Neural progenitor cell (in vitro differentiated cells): ENCODE data around the gene FAM43A. TPM values are rescaled to one million over a fixed set of nuclear protein-coding genes. Genes with fewer than 3 reads are reported as not detected.

ENCODE experiments used
- DNase-seq: peaks from one replicate; pipeline ENCODE4 v3.0.0-alpha.2; 2016; ENCODE audit warnings: low spot score
- H2AFZ ChIP-seq: fragments of 200-600 bp; sonication (generic); replicated peaks from 2 replicates; pipeline ENCODE4 v1.6.1; 2016; ENCODE audit warnings: antibody characterized with exemption
- H3F3A ChIP-seq: fragments of 200-600 bp; sonication (generic); 2 replicates; pipeline ENCODE4 v1.6.1; 2016; ENCODE audit warnings: antibody characterized with exemption, low read depth
- H3K27ac ChIP-seq: fragments of 200-600 bp; sonication (generic); 2 replicates; pipeline ENCODE4 v1.5.1; 2016; ENCODE audit warnings: mild to moderate bottlenecking
- H3K27me3 ChIP-seq: fragments of 200-600 bp; sonication (generic); 2 replicates; pipeline ENCODE4 v1.6.1; 2016; ENCODE audit warnings: mild to moderate bottlenecking, moderate library complexity
- H3K36me3 ChIP-seq: fragments of 200-600 bp; sonication (generic); 2 replicates; pipeline ENCODE4 v1.5.1; 2016
- H3K4me1 ChIP-seq: fragments of 200-600 bp; sonication (generic); 2 replicates; pipeline ENCODE4 v1.6.1; 2016; ENCODE audit warnings: mixed run types
- H3K4me2 ChIP-seq: fragments of 200-600 bp; sonication (generic); 2 replicates; pipeline ENCODE4 v1.6.1; 2016
- H3K4me3 ChIP-seq: fragments of 200-600 bp; sonication (generic); 2 replicates; pipeline ENCODE4 v1.5.1; 2016
- H3K79me2 ChIP-seq: fragments of 200-600 bp; sonication (generic); 2 replicates; pipeline ENCODE4 v1.6.1; 2016; ENCODE audit warnings: low read depth
- H3K9ac ChIP-seq: fragments of 200-600 bp; sonication (generic); 2 replicates; pipeline ENCODE4 v1.6.1; 2016
- H3K9me3 ChIP-seq: fragments of 200-600 bp; sonication (generic); 2 replicates; pipeline ENCODE4 v1.5.1; 2016; ENCODE audit warnings: low read depth
- H4K20me1 ChIP-seq: fragments of 200-600 bp; sonication (generic); 2 replicates; pipeline ENCODE4 v1.6.1; 2016; ENCODE audit warnings: low read depth
- H3K27ac Mint-ChIP-seq: 3 replicates; pipeline ENCODE4 v1.8.0; 2021; ENCODE audit warnings: mixed read lengths
- H3K27me3 Mint-ChIP-seq: 2 replicates; pipeline ENCODE4 v1.8.0; 2022; ENCODE audit warnings: low read depth, mild to moderate bottlenecking, inconsistent platforms, moderate library complexity, mixed read lengths; ENCODE audit not compliant: insufficient read depth
- H3K36me3 Mint-ChIP-seq: 3 replicates; pipeline ENCODE4 v1.8.0; 2021; ENCODE audit warnings: mixed read lengths
- H3K4me1 Mint-ChIP-seq: 3 replicates; pipeline ENCODE4 v1.8.0; 2021; ENCODE audit warnings: mixed read lengths
- H3K4me3 Mint-ChIP-seq: 3 replicates; pipeline ENCODE4 v1.8.0; 2021; ENCODE audit warnings: mild to moderate bottlenecking, moderate library complexity, mixed read lengths
- H3K9me3 Mint-ChIP-seq: 3 replicates; pipeline ENCODE4 v1.8.0; 2020; ENCODE audit warnings: mixed read lengths
- CTCF ChIP-seq: fragments of 200-600 bp; sonication (generic); IDR thresholded peaks from 2 replicates; pipeline ENCODE4 v1.5.1; 2017; ENCODE audit warnings: antibody characterized with exemption, mild to moderate bottlenecking
- EZH2 ChIP-seq: fragments of 200-600 bp; sonication (generic); IDR thresholded peaks from 2 replicates; pipeline ENCODE4 v1.6.1; 2017; ENCODE audit warnings: antibody characterized with exemption, mild to moderate bottlenecking, moderate library complexity
- EZH2phosphoT487 ChIP-seq: fragments of 200-600 bp; sonication (generic); IDR thresholded peaks from 2 replicates; pipeline ENCODE4 v1.6.1; 2017; ENCODE audit warnings: antibody characterized with exemption
- total RNA-seq: library from RNA; depleted of rRNA; stranded (reverse); fragments of >200 nt; gene quantifications from 2 replicates; pipeline ENCODE4 v1.2.3, GENCODE V29; 2015; ENCODE audit warnings: low replicate concordance

FAM43A gene
- total RNA-seq, 1 donor from 2014 or later, result 0.80 TPM

DNA sequence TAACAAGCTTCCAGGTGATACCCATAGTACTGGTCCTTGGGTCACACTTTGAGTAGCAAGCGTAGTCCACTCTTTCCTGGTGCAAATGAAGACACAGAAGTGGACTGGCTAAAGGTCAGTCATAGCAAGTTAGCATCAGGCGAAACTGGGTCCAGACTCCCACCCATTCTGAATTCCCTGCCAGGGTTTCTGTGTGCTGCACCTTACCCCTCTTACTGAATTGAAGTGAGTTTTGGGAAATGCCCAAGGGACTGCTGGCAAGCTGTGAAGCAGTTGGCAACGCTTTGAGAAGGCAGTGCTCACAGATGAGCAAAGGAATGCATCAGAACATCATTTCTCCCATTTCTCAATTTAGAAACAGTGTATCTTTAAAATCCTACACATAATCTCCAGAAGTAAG, 11.9 kb upstream of the FAM43A start:
- peaks cover 7% of the 10 kb centered on the region for H3K4me1 ChIP-seq
- H4K20me1 ChIP-seq, result no peaks in the 10 kb centered on the region
- no peaks in the 10 kb centered on the region for H3K9me3 ChIP-seq
- H3F3A ChIP-seq, result peaks cover 5% of the 10 kb centered on the region
- TF ChIP-seq EZH2phosphoT487, result no peak
- TF ChIP-seq CTCF, result no peak
- no peak for TF ChIP-seq EZH2
- no peak overlapping the region for H3K4me2 ChIP-seq
- H3K79me2 ChIP-seq, result peaks cover 32% of the 10 kb centered on the region
- H3K36me3 ChIP-seq, result no peaks in the 10 kb centered on the region
- H3K9me3 Mint-ChIP-seq, result no peaks in the 10 kb centered on the region
- no peak overlapping the region for H3K27ac ChIP-seq
- no peaks in the 10 kb centered on the region for H3K36me3 Mint-ChIP-seq
- H3K27me3 ChIP-seq, result peaks cover 40% of the 10 kb centered on the region
- no peak for DNase-seq
- peaks cover 14% of the 10 kb centered on the region for H3K27me3 Mint-ChIP-seq
- no peak overlapping the region for H3K27ac Mint-ChIP-seq
- H3K4me1 Mint-ChIP-seq, result peaks cover 9% of the 10 kb centered on the region
- no peak overlapping the region for H2AFZ ChIP-seq
- H3K9ac ChIP-seq, result no peak overlapping the region
- no peak overlapping the region for H3K4me3 ChIP-seq
- peak overlapping the region; percentile 63 for H3K4me3 Mint-ChIP-seq

GRCh38 chr3:194675081-194675640, 10.5 kb upstream of the FAM43A start:
- peaks cover 40% of the 10 kb centered on the region for H3K27me3 ChIP-seq
- peaks cover 9% of the 10 kb centered on the region for H3K4me1 Mint-ChIP-seq
- H4K20me1 ChIP-seq, result no peaks in the 10 kb centered on the region
- TF ChIP-seq EZH2 (no peak), CTCF (no peak), EZH2phosphoT487 (no peak)
- no peaks in the 10 kb centered on the region for H3K36me3 Mint-ChIP-seq
- no peak for DNase-seq
- no peak overlapping the region for H3K9ac ChIP-seq
- H3K4me3 ChIP-seq, result no peak overlapping the region
- peaks cover 5% of the 10 kb centered on the region for H3F3A ChIP-seq
- peaks cover 17% of the 10 kb centered on the region for H3K27me3 Mint-ChIP-seq
- peaks cover 7% of the 10 kb centered on the region for H3K4me1 ChIP-seq
- H3K27ac Mint-ChIP-seq, result no peak overlapping the region
- H3K36me3 ChIP-seq, result no peaks in the 10 kb centered on the region
- H3K9me3 Mint-ChIP-seq, result no peaks in the 10 kb centered on the region
- H3K9me3 ChIP-seq, result no peaks in the 10 kb centered on the region
- H2AFZ ChIP-seq, result peak overlapping the region; percentile 61
- H3K4me3 Mint-ChIP-seq, result peak overlapping the region; percentile 21
- H3K79me2 ChIP-seq, result peaks cover 18% of the 10 kb centered on the region
- H3K4me2 ChIP-seq, result no peak overlapping the region
- H3K27ac ChIP-seq, result no peak overlapping the region

- H3K4me3 Mint-ChIP-seq, result no peak overlapping the region
- H3K27ac Mint-ChIP-seq, result no peak overlapping the region
- H3K4me1 Mint-ChIP-seq, result peaks cover 6% of the 10 kb centered on the region
Measured at GRCh38 chr3:194675680-194676079, 10.0 kb upstream of the FAM43A start.

More at GRCh38 chr3:194675680-194676079, 10.0 kb upstream of the FAM43A start:
- Histone ChIP-seq H3K27me3 (peaks cover 40% of the 10 kb centered on the region), H4K20me1 (no peaks in the 10 kb centered on the region), H3K9ac (no peak overlapping the region), H3K79me2 (peaks cover 13% of the 10 kb centered on the region), H3K36me3 (no peaks in the 10 kb centered on the region), H2AFZ (no peak overlapping the region), H3K4me3 (no peak overlapping the region), H3K4me1 (peaks cover 7% of the 10 kb centered on the region), H3F3A (peaks cover 5% of the 10 kb centered on the region), H3K4me2 (no peak overlapping the region), H3K9me3 (no peaks in the 10 kb centered on the region), H3K27ac (no peak overlapping the region)
- Mint-ChIP-seq H3K9me3 (no peaks in the 10 kb centered on the region), H3K36me3 (no peaks in the 10 kb centered on the region), H3K27me3 (peaks cover 17% of the 10 kb centered on the region)
- DNase-seq, result no peak
- TF ChIP-seq EZH2phosphoT487, result no peak
- no peak for TF ChIP-seq EZH2
- TF ChIP-seq CTCF, result no peak
